CD4-positive, alpha-beta memory T cell (primary cell): ENCODE data around the gene PPP2R3A. TPM values are rescaled to one million over a fixed set of nuclear protein-coding genes. Genes with fewer than 3 reads are reported as not detected.

Experiments used
- CTCF ChIA-PET: fragments of 350-600 bp; sonication (Branson Sonifier 250); formaldehyde crosslinking; loops from one replicate; lab custom pipeline; 2021; ENCODE audit warnings: inconsistent platforms; ENCODE audit not compliant: partially characterized antibody; lab: Charles Lee
- POLR2A ChIA-PET: fragments of 350-600 bp; sonication (Branson Sonifier 250); formaldehyde crosslinking; loops from one replicate; lab custom pipeline; 2021; ENCODE audit not compliant: partially characterized antibody; lab: Charles Lee
- DNase-seq, 5 donors: peaks; one replicate each; pipeline versions ENCODE4 v3.0.0 to v3.0.0-alpha.2; 2020 to 2022; ENCODE audit warnings: mixed read lengths in 1 of 5
- H3K27ac ChIP-seq: one replicate; pipeline ENCODE4 v1.7.0; 2013; ENCODE audit warnings: low read depth, low read length
- H3K27me3 ChIP-seq: 2 replicates; pipeline ENCODE4 v1.7.0; 2013; ENCODE audit warnings: mild to moderate bottlenecking, low read length, moderate library complexity; ENCODE audit not compliant: insufficient read depth
- H3K36me3 ChIP-seq: 2 replicates; pipeline ENCODE4 v1.7.0; 2013; ENCODE audit warnings: mild to moderate bottlenecking, low read length, moderate library complexity; ENCODE audit not compliant: insufficient read depth
- H3K4me1 ChIP-seq: 2 replicates; pipeline ENCODE4 v1.7.0; 2013; ENCODE audit warnings: mild to moderate bottlenecking, low read length, moderate library complexity; ENCODE audit not compliant: insufficient read depth
- H3K4me3 ChIP-seq, 2 donors: one replicate each; pipeline ENCODE4 v1.7.0; 2013; ENCODE audit warnings: low read length in 2 of 2, mild to moderate bottlenecking in 1 of 2
- H3K9me3 ChIP-seq, 2 donors: one replicate each; pipeline ENCODE4 v1.7.0; 2013; ENCODE audit warnings: low read length in 2 of 2, control low read depth in 1 of 2; ENCODE audit not compliant: control insufficient read depth in 1 of 2
- H3K27ac Mint-ChIP-seq, 7 donors: one replicate each; pipeline ENCODE4 v1.8.0; 2020 to 2021; ENCODE audit warnings: mixed read lengths in 7 of 7, mild to moderate bottlenecking in 6 of 7, inconsistent platforms in 3 of 7, moderate library complexity in 3 of 7
- H3K27me3 Mint-ChIP-seq, 2 donors: one replicate each; pipeline ENCODE4 v1.8.0; 2020 to 2021; ENCODE audit warnings: mixed read lengths in 2 of 2
- H3K36me3 Mint-ChIP-seq, 2 donors: one replicate each; pipeline ENCODE4 v1.8.0; 2020 to 2021; ENCODE audit warnings: mixed read lengths in 2 of 2, inconsistent platforms in 1 of 2, mild to moderate bottlenecking in 1 of 2
- H3K4me1 Mint-ChIP-seq, 4 donors: one replicate each; pipeline ENCODE4 v1.8.0; 2020 to 2021; ENCODE audit warnings: mixed read lengths in 4 of 4, mild to moderate bottlenecking in 1 of 4
- H3K4me3 Mint-ChIP-seq, 8 donors: one replicate each; pipeline ENCODE4 v1.8.0; 2020 to 2021; ENCODE audit warnings: mixed read lengths in 8 of 8, mild to moderate bottlenecking in 7 of 8, moderate library complexity in 6 of 8, inconsistent platforms in 3 of 8
- H3K9me3 Mint-ChIP-seq, 8 donors: one replicate each; pipeline ENCODE4 v1.8.0; 2020 to 2021; ENCODE audit warnings: mixed read lengths in 8 of 8, mild to moderate bottlenecking in 5 of 8, inconsistent platforms in 3 of 8, moderate library complexity in 1 of 8
- intact Hi-C: fragments of 100-400 bp; cut with micrococcal nuclease; formaldehyde crosslinking; loops from one replicate; pipeline ENCODE4 v1.15.1; 2023
- polyA plus RNA-seq, 2 donors: library from polyadenylated mRNA; unstranded; fragments of 300-500 nt; fragmentation: Illumina TruSeq; gene quantifications; one replicate each; pipeline ENCODE4 v1.2.3, GENCODE V29; 2021
- total RNA-seq, 2 experiments: library from RNA; stranded (reverse); gene quantifications; one replicate each; pipeline ENCODE4 v1.2.3, GENCODE V29; 2021

Gene PPP2R3A
- total and polyA plus RNA-seq, 4 experiments from 2014 or later = 0.24 to 0.81 (median 0.25) TPM; not detected in 1

DNA sequence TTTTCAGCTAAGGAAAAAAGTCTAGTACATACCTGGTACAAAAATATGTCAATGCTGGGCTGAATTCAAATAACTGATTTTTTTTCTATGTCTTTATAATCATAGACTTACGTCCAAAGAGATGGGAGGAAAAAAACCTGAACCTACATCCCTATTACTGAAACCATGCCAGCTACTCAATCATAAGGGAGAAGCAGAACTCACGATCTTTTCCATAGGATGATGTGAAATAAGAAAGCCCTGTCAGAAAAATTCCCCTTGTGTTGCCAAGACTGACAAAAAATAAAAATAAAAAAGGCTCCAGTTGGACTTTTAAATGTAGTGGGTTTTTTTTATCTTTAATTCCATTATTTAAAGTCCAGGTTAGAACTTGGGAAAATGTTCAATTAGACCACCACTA, 227.3 kb downstream of the PPP2R3A start:
- intact Hi-C loops = loop anchor here (1.0 to 10.0 kb wide), 4 partner anchors 11 to 1992 kb away; partner anchors contain the start of gene ARMC8
- H3K36me3 Mint-ChIP-seq = peaks cover 12 to 57% of the 10 kb centered on the region in 2 donors
- CTCF ChIA-PET = interaction anchor here (0.9 to 6.3 kb wide), 4 partner anchors 10 to 560 kb away, joined by 3 to 76 read pairs (median 25); partner anchors contain the start of genes PCCB and STAG1

DNA sequence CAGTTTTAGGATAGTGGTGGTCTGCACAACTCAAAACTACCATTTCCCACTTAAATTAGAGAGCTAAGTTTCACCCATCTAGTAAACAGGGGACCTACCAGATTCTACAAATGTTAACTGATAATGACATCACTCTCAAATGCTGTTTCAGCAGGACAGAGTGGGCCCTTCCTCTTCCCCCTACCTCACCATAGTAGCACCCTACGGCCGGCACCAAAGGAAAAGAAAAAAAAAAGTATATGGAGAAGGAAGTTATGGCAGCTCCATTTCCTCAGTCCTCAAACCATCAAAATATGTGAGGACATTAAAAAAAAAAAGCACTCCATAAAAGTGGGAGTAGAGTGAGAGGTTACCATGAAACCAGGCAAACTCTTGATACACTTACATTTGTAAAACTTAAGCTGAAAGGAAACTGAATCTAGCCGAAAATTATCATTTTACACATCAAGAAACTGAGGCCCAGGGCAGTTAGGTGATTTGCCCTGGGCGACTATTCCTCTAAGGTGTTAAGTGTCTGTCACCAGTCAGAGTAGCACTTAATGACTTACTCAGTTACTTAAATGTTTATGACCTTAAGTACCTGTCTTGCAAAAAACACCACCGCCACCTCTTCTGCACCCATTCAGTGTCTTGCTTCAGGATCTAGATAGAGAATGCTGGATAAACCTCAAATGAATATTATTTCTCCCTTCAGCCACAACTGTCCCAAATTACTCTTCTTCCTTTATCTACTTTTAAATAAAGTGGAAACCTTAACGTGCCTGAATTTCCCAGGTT, 227.9 kb downstream of the PPP2R3A start:
- Histone ChIP-seq H3K27ac (peak overlapping the region; percentile 97), H3K4me3 (peak overlapping the region; percentile 71 to 98), H3K4me1 (peaks cover 57% of the 10 kb centered on the region), H3K27me3 (no peaks in the 10 kb centered on the region), H3K36me3 (no peaks in the 10 kb centered on the region), H3K9me3 (no peaks in the 10 kb centered on the region)
- intact Hi-C loops = loop anchor here (1.0 to 10.0 kb wide), 4 partner anchors 11 to 1991 kb away; partner anchors contain the start of gene ARMC8
- peak overlapping the region; percentile 94 to 100 (median 98) for H3K4me3 Mint-ChIP-seq
- H3K27me3 Mint-ChIP-seq = peaks cover 3 to 9% of the 10 kb centered on the region in 2 donors
- ChIA-PET CTCF (interaction anchor here (0.6 to 6.3 kb wide), 7 partner anchors 11 to 820 kb away, joined by 3 to 76 read pairs (median 4); partner anchors contain the start of genes PCCB and STAG1), POLR2A (interaction anchor here (0.9 to 7.2 kb wide), 10 partner anchors 8 to 726 kb away, joined by 3 to 101 read pairs (median 3); partner anchors contain the start of genes PCCB and STAG1)
- peaks cover 11 to 57% of the 10 kb centered on the region in 2 donors for H3K36me3 Mint-ChIP-seq
- no peak for DNase-seq
- peaks cover 42 to 84% (median 59%) of the 10 kb centered on the region in 4 donors for H3K4me1 Mint-ChIP-seq
- H3K9me3 Mint-ChIP-seq = peaks cover 0 to 7% (median 1%) of the 10 kb centered on the region in 8 donors
- H3K27ac Mint-ChIP-seq = peak overlapping the region; percentile 97 to 100 (median 98)

More for the DNA sequence above, 227.3 kb downstream of the PPP2R3A start:
- Histone ChIP-seq H3K4me1 (peaks cover 59% of the 10 kb centered on the region), H3K27me3 (no peaks in the 10 kb centered on the region), H3K9me3 (no peaks in the 10 kb centered on the region), H3K36me3 (no peaks in the 10 kb centered on the region), H3K27ac (peak overlapping the region; percentile 97), H3K4me3 (peak overlapping the region; percentile 71 to 98)
- H3K9me3 Mint-ChIP-seq = peaks cover 0 to 7% (median 1%) of the 10 kb centered on the region in 8 donors
- POLR2A ChIA-PET = interaction anchor here (0.7 to 7.2 kb wide), 4 partner anchors 8 to 59 kb away, joined by 3 to 60 read pairs (median 3); no protein-coding TSS in a partner anchor
- H3K4me1 Mint-ChIP-seq = peaks cover 43 to 90% (median 59%) of the 10 kb centered on the region in 4 donors
- H3K4me3 Mint-ChIP-seq = peak overlapping the region; percentile 94 to 100 (median 98)
- peaks cover 3 to 9% of the 10 kb centered on the region in 2 donors for H3K27me3 Mint-ChIP-seq
- no peak for DNase-seq
- H3K27ac Mint-ChIP-seq = peak overlapping the region; percentile 48 to 100 (median 98)

DNA sequence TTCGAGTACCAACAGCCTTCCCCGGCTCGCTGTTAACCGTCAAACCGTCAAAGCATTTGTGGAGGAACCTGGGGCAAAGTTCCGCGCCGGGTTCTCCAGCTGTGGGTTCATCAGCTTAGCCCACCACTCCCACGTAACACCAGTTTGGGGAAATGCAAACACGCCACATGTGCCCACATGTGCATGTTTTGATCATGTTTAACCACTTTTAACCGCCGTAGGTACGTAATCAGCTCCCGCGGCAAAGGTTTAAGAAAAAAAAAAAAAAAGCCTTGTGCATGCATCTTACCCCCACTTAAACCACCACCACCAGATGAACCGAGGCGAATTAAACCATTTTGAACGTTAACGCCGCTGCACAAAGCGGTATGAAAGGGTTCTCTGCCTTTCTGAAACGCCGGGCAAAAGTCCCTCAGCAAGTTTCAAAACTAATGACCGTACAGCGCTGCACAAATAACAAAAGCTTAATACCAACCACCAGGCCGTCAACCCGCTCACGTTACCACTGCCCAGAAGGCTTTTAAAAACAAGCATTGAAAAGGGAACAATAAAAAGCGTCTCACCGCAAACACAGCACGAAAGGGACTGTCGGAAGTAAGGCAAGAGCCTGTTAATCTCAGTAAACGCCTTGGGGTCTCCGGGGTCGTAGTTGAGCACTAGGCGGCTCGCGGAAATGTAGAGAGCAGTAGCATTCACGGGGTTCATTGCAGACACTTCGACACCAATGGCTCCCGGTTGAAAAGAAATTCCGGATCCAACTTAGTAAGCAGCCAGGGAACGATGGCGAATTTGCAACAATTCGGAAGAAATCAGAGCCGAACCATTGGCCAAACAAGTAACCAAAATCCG, 229.1 kb downstream of the PPP2R3A start:
- ChIA-PET CTCF (interaction anchor here (1.1 to 6.3 kb wide), 7 partner anchors 12 to 819 kb away, joined by 3 to 76 read pairs (median 4); partner anchors contain the start of genes PCCB and STAG1), POLR2A (interaction anchor here (0.6 to 7.2 kb wide), 14 partner anchors 9 to 725 kb away, joined by 3 to 101 read pairs (median 4); partner anchors contain the start of genes NCK1, PCCB and STAG1)
- H3K9me3 Mint-ChIP-seq = peaks cover 0 to 7% (median 1%) of the 10 kb centered on the region in 8 donors
- peak; percentile 78 to 92 (median 80) for DNase-seq
- no peaks in the 10 kb centered on the region for H3K36me3 ChIP-seq
- peak overlapping the region; percentile 97 to 100 (median 98) for H3K27ac Mint-ChIP-seq
- peaks cover 37 to 72% (median 50%) of the 10 kb centered on the region in 4 donors for H3K4me1 Mint-ChIP-seq
- no peaks in the 10 kb centered on the region for H3K27me3 ChIP-seq
- no peaks in the 10 kb centered on the region for H3K9me3 ChIP-seq
- peak overlapping the region; percentile 97 for H3K27ac ChIP-seq
- peaks cover 46% of the 10 kb centered on the region for H3K4me1 ChIP-seq
- H3K27me3 Mint-ChIP-seq = peaks cover 3 to 9% of the 10 kb centered on the region in 2 donors
- H3K4me3 ChIP-seq = peak overlapping the region; percentile 71 to 98
- H3K36me3 Mint-ChIP-seq = peaks cover 9 to 53% of the 10 kb centered on the region in 2 donors
- H3K4me3 Mint-ChIP-seq = peak overlapping the region; percentile 94 to 100 (median 98)
- intact Hi-C loops = loop anchor here (5.0 to 10.0 kb wide), 2 partner anchors 1707 to 1990 kb away; partner anchors contain the start of genes ANAPC13, ARMC8 and CEP63

DNA sequence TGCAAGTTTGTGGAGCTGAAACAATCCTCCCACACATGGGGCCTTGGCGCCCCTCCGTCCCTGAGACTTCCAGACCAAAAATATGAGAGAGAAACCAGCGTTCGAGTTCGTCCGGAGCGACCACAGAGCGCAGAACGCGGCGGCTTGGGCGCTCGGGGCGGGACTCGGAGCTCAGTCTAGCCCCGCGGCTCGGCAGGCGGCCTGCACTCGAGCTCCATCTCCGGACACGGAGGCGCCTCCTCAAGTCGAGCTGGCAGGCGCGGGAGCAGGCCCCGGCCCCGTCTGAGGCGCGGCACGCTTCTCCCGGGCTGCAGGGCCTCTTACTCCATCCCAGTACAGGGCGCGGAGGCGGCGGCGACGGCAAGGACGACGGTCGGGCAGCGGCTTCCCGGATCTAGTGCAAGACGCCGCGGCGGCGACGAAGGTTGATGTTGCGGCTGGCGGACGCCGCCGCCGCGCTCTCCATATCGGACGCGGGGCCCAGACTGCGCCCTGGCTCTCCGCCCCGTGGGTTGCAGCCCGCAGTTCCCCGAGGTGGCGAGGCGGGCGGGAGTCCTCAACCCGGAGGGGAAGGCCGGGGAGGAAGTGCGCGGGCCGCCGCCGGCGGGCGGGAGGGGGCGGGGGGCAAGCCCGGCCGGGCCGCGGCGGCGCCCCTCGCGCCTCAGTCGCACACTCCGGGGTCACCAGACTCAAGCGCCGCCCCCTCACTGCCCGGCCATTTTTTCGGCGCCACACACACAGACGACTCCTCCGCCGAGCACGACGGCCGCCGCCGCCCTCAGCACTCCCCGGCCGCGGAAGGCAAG, 229.9 kb downstream of the PPP2R3A start:
- peak overlapping the region; percentile 97 for H3K27ac ChIP-seq
- POLR2A ChIA-PET = interaction anchor here (1.0 to 7.2 kb wide), 12 partner anchors 10 to 666 kb away, joined by 3 to 101 read pairs (median 13); partner anchors contain the start of genes NCK1, PCCB and STAG1
- CTCF ChIA-PET = interaction anchor here (0.8 to 6.3 kb wide), 12 partner anchors 13 to 818 kb away, joined by 3 to 76 read pairs (median 4); partner anchors contain the start of genes NCK1, PCCB and STAG1
- peaks cover 9 to 48% of the 10 kb centered on the region in 2 donors for H3K36me3 Mint-ChIP-seq
- H3K4me1 Mint-ChIP-seq = peaks cover 33 to 64% (median 44%) of the 10 kb centered on the region in 4 donors
- H3K36me3 ChIP-seq = no peaks in the 10 kb centered on the region
- intact Hi-C loops = loop anchor here (1.0 to 10.0 kb wide), 6 partner anchors 55 to 1989 kb away; partner anchors contain the start of genes ANAPC13, ARMC8, CEP63 and NCK1
- H3K4me3 Mint-ChIP-seq = peak overlapping the region; percentile 94 to 100 (median 99)
- peaks cover 37% of the 10 kb centered on the region for H3K4me1 ChIP-seq
- peak overlapping the region; percentile 98 to 100 (median 100) for H3K27ac Mint-ChIP-seq
- no peaks in the 10 kb centered on the region for H3K9me3 ChIP-seq
- H3K27me3 Mint-ChIP-seq = peaks cover 3 to 9% of the 10 kb centered on the region in 2 donors
- H3K4me3 ChIP-seq = peak overlapping the region; percentile 71 to 98
- H3K27me3 ChIP-seq = no peaks in the 10 kb centered on the region
- peak; percentile 83 to 86 (median 84) for DNase-seq
- H3K9me3 Mint-ChIP-seq = peaks cover 0 to 7% (median 1%) of the 10 kb centered on the region in 8 donors

DNA sequence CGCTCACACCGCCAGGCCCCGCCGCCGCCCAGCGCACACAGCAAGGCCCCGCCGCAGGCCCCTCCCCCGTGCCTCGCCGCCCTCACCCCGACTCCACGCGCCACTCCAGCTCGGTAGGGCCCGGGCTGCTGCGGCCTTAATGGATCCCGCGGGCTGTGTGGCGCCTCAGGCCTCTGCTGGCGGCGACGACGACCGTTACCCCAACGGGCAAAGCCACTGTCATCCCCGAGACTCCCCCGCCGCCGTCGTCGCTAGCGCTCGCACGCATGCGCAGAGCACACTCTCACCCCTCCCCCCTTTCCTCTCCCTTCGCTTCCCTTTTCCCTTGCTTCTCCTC, 230.5 kb downstream of the PPP2R3A start, which contains the start of gene MSL2:
Gene MSL2, minus strand, starts transcription at position 272 of the 337 bp plus-strand sequence. CDS start 1,222 bp downstream, outside the sequence.
- no peak for DNase-seq
- H3K27ac Mint-ChIP-seq = peak within 1 kb of the TSS; percentile 98 to 100 (median 100)
- peaks cover 9 to 43% of the 10 kb centered on the region in 2 donors for H3K36me3 Mint-ChIP-seq
- Histone ChIP-seq H3K4me1 (peaks cover 32% of the 10 kb centered on the region), H3K4me3 (peak within 1 kb of the TSS; percentile 71 to 98), H3K27ac (peak within 1 kb of the TSS; percentile 97), H3K36me3 (no peaks in the 10 kb centered on the region), H3K9me3 (no peaks in the 10 kb centered on the region), H3K27me3 (no peaks in the 10 kb centered on the region)
- intact Hi-C loops = loop anchor here (1.0 to 10.0 kb wide), 6 partner anchors 54 to 1989 kb away; partner anchors contain the start of genes ANAPC13, ARMC8, CEP63 and NCK1
- POLR2A ChIA-PET = interaction anchor here (0.6 to 7.2 kb wide), 21 partner anchors 11 to 1980 kb away, joined by 3 to 101 read pairs (median 4); partner anchors contain the start of genes NCK1, PCCB and STAG1
- H3K4me3 Mint-ChIP-seq = peak within 1 kb of the TSS; percentile 94 to 100 (median 99)
- CTCF ChIA-PET = interaction anchor here (0.5 to 6.3 kb wide), 12 partner anchors 9 to 666 kb away, joined by 3 to 76 read pairs (median 4); partner anchors contain the start of genes NCK1, PCCB and STAG1
- peaks cover 0 to 7% (median 1%) of the 10 kb centered on the region in 8 donors for H3K9me3 Mint-ChIP-seq
- peaks cover 3 to 9% of the 10 kb centered on the region in 2 donors for H3K27me3 Mint-ChIP-seq
- H3K4me1 Mint-ChIP-seq = peaks cover 28 to 58% (median 38%) of the 10 kb centered on the region in 4 donors
